Astrocyte of the cerebellum (primary cell): ENCODE results near the gene NLRP8.

Experiments used
- DNase-seq: peaks from one replicate; pipeline ENCODE4 v3.0.0-alpha.2; 2011; ENCODE audit warnings: low read depth
- H3K4me3 ChIP-seq: 2 replicates; pipeline ENCODE4 v1.5.1; 2011; ENCODE audit warnings: mild to moderate bottlenecking, low read depth, low read length, moderate library complexity
- in situ Hi-C: cut with HindIII; loops from 2 replicates; pipeline ENCODE4 v1.10.0; 2017; ENCODE audit warnings: low sequenced_read_pairs
- TF ChIP-seq, protein P1 (sequence below): IDR thresholded peaks from 2 replicates; pipeline ENCODE4 v1.5.1; 2012; ENCODE audit warnings: low read length, low read depth, moderate library complexity, mild to moderate bottlenecking; ENCODE audit errors: missing control alignments

The NLRP8 gene

DNA sequence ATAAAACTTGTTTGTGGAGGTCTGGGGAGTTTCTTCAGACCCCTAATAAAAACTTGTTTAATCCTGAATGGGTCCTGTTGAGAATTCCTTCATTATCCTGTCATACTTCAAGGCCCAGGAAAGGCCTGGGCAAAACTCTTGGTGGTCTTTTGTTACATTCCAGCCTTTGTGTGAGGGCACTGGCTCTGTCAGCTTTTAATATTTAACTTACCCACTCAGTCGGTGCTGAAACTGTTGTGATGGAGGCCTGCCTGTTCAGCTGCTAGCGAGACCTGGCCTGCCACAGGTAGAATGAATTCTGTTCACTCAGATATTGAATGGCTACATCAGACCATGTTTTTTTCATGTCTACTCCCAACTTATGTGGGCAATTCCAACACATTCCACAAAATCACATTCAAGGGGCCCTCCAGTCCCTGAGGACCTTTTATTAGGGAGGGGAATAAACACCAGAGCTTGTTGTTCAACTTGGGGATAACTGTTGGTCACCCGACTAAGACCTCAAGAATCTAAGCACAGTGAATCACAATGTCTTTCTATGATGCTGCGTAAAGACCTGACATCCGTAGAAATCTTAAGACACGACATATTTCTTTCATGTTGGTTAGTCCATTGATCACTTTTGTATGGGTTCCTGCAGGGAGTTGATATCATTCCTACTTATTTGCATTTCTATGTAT lies 12.5 kb downstream of the NLRP8 start:
- in situ Hi-C loops: no loop called here
- H3K4me3 ChIP-seq: no peak overlapping the region
- no peak for DNase-seq
- TF ChIP-seq, protein P1, sequence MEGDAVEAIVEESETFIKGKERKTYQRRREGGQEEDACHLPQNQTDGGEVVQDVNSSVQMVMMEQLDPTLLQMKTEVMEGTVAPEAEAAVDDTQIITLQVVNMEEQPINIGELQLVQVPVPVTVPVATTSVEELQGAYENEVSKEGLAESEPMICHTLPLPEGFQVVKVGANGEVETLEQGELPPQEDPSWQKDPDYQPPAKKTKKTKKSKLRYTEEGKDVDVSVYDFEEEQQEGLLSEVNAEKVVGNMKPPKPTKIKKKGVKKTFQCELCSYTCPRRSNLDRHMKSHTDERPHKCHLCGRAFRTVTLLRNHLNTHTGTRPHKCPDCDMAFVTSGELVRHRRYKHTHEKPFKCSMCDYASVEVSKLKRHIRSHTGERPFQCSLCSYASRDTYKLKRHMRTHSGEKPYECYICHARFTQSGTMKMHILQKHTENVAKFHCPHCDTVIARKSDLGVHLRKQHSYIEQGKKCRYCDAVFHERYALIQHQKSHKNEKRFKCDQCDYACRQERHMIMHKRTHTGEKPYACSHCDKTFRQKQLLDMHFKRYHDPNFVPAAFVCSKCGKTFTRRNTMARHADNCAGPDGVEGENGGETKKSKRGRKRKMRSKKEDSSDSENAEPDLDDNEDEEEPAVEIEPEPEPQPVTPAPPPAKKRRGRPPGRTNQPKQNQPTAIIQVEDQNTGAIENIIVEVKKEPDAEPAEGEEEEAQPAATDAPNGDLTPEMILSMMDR: no peak

DNA sequence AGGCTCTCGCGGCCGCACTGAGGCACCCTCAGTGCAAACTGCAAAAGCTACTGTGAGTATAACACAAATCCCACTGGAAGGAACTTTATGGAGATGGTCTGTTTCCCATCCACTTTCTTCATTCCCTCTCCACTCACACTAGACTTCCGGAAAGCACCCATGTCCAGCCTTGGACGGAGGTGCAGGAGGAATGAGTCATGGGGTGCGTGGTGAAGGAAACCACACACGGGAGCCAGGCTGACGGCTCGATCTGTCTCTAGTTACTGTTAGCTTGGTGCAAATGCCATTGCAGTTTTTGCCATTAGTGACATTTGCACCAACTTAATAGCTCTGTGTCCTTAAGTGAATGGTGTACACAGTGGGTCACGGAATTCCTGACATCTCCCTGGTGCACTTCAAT lies 14.6 kb downstream of the NLRP8 start:
- no peak overlapping the region for H3K4me3 ChIP-seq
- in situ Hi-C loops: no loop called here
- TF ChIP-seq, protein P1: no peak
- no peak for DNase-seq

DNA sequence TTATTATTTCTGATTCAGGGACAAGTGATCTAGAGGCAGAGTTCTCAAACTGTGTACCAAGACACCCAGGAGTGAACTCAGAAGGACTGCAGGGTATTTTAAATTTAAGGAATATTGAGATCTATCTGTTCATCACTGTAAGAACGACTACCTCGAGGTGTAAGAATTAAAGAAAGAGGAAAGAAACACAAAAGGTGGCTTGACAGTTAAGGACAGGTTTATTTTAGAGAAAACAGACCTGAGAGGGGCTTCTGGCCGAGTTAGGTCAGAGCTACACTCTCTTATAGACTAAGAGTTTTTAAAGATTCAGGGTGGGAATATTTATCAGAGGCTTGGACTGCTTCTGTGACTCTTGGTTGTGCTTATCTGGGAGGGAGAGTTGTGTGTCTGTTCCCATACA lies 26.4 kb downstream of the NLRP8 start:
- TF ChIP-seq, protein P1: no peak
- no peak overlapping the region for H3K4me3 ChIP-seq
- DNase-seq: no peak
- in situ Hi-C loops: no loop called here

DNA sequence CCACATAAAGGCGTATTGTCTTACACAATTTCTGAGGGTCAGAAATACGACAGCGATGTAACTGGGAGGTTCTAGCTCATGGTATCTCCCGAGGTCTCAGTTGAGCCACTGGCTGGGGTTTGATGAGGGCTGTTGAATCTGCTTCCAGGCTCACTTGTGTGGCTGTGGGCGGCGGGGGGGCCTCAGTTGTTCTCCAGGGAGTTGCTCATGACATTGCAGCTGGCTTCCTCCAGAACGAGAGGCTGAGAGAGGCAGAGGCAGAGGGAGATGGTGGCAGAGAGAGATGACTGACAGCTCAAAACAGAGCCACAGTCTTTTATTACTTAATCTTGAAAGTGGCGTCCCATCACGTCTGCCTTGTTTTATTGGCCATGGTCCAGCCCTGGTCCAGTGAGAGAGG lies 32.8 kb downstream of the NLRP8 start:
- no peak overlapping the region for H3K4me3 ChIP-seq
- TF ChIP-seq, protein P1: no peak
- in situ Hi-C loops: no loop called here
- DNase-seq: no peak

DNA sequence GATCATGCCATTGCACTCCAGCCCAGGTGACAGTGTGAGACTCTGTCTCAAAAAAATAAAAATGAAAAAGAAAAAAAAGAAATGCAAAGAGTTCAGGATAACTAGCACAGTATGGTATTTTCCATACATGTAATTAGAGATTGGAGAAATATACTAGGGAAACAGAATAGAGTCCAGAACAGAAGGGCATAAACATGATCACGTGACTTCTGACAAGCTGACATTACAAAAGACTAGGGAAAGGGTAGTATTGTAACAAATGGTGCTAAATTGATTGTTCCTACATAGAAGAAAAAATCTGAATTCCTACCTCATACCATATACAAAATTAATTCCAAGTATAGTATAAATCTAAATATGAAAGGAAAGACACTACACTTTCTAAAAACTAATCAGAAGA lies 37.6 kb downstream of the NLRP8 start:
- H3K4me3 ChIP-seq: no peak overlapping the region
- in situ Hi-C loops: no loop called here
- TF ChIP-seq, protein P1: no peak
- DNase-seq: no peak

DNA sequence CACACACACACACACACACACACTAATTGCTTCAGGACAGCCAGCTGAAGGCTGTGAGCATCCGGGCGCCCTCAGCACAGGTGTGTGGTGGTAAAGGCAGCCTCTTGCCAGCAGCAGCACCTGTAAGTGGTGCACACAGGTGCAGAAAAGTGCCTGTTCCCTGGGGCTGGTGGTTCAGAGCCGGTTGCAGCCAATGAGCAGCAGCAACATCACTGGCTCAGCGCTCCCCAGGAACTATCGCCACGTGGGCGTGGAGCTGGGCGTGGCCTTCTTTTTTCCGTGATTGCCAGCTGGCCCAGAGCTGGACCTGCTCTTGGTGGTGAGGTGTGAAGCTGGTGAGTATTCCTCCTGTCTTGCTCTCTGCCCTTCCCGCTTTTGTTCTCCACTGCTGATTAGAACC lies 38.9 kb downstream of the NLRP8 start, which contains the start of gene NLRP5:
Gene NLRP5 (plus strand): TSS at position 289 of the 400 bp plus-strand sequence.
- H3K4me3 ChIP-seq: no peak within 1 kb of the TSS
- DNase-seq: no peak
- in situ Hi-C loops: no loop called here
- TF ChIP-seq, protein P1: no peak
